ENCODE data around the gene GRK6.

Gene GRK6

DNA sequence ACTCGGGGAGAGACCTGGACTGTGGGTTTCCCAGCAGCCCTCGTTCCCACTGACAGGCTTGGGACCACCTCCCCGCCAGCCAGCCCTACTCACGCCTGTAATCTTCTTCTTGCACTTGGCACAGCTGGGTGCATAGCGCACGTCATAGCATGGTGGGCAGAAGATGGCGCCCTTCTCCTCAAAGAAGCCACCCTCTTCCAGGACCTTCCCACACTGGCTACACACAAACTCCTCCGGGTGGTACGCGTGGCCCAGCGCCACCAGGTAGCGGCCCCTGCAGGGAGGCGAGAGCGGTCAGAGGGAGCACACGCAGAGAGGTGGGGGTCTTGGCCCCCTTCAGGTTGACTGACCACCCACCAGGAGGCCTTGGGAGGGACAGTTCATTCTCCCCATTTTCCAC is 61.5 kb downstream of the GRK6 start:
- in situ Hi-C loops (cut with HindIII; ENCODE audit: low pct_unique_long_range_greater_than_20kb, low sequenced_read_pairs), result no loop called here
- no peak for DNase-seq (ENCODE audit: low read depth in 1 of 2, low spot score in 1 of 2)
- no peak for TF ChIP-seq JUND (IDR thresholded peaks at IDR 0.05; ENCODE audit: low read depth)

DNA sequence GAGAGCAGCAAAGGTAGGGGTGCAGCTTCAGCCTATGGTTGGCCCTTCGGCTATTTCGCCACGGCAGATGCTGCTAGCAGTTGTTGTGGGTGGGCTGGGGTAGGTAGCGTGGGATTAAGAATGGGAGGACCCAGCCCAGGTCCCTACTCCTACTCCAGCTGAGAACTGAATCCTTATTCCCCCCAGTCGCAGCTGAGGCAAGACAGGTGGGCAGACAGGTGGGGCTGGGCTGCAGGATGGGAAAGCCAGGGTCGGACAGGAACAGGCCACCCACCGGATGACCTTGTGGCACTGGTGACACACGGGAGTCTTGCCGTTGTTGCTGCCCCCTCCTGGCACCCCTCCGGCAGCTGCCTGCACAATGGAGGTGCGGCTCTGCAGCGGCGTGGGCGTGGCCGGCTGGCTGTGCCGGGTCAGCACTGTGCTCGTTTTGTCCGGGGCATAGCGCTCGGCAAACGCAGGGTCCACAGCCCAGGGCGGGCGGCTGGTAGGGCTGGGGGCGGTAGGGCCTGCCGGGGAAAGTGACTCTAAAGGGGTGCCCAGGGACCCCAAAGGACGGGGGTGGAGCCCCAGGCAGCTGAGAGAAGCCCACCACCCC is 62.7 kb downstream of the GRK6 start:
- in situ Hi-C loops (cut with HindIII; ENCODE audit: low pct_unique_long_range_greater_than_20kb, low sequenced_read_pairs), result no loop called here
- TF ChIP-seq JUND (IDR thresholded peaks at IDR 0.05; ENCODE audit: low read depth), result no peak
- no peak for DNase-seq (ENCODE audit: low read depth in 1 of 2, low spot score in 1 of 2)

DNA sequence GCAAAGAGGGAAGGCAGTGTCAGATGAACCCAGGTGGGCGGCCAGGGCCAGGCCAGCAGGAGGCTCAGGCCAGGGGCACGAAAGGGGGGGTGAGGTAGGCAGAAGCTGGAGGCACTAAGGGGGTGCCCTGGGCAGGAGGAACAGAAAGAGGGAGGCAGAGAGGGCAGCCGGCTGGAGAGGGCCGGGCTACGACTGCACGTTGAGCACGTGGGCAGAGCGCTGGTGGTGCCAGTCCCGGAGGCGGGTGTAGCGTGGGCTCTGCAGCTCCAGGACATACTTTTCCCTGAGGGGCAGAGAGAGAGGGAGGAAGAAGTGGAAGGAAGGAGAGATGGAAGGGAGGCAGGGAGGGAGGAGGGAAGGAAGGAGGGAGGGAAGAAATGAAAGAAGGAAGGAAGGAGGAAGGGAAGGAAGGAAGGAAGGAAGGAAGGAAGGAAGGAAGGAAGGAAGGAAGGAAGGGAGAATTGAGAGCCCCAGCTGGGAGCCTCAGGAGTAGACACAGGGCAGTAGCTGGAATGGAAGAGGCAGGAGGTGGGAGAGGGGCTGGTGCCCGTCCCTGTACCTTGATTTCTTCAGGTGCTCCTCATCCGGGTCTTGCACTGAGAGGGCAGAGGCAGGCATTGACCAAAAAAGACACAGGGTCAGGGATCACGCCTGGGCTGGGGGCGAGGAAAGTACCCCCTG is 64.0 kb downstream of the GRK6 start:
- in situ Hi-C loops (cut with HindIII; ENCODE audit: low pct_unique_long_range_greater_than_20kb, low sequenced_read_pairs), result no loop called here
- no peak for DNase-seq (ENCODE audit: low read depth in 1 of 2, low spot score in 1 of 2)
- no peak for TF ChIP-seq JUND (IDR thresholded peaks at IDR 0.05; ENCODE audit: low read depth)

DNA sequence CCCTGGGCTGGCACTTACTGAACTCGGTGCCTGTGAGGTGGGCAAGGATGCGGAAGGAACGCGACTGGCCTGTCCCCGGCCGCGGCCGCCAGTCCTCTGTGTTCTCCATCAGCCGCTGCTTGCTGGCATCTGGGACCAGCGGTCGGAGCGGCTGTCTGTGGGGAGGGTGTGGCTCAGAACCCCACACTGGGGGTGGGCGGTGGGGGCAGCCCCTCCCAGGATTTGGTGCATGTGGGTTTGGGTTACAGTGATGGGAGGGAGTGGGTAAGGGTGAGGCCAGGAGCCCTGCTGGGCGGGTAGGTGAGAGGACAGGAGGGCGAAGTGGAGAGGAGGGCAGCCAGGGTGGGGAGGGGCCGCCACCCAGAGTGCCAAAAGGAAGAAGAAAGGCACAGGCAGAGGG is 64.5 kb downstream of the GRK6 start:
- in situ Hi-C loops (cut with HindIII; ENCODE audit: low pct_unique_long_range_greater_than_20kb, low sequenced_read_pairs), result no loop called here
- DNase-seq (ENCODE audit: low read depth in 1 of 2, low spot score in 1 of 2), result no peak
- TF ChIP-seq JUND (IDR thresholded peaks at IDR 0.05; ENCODE audit: low read depth), result no peak

DNA sequence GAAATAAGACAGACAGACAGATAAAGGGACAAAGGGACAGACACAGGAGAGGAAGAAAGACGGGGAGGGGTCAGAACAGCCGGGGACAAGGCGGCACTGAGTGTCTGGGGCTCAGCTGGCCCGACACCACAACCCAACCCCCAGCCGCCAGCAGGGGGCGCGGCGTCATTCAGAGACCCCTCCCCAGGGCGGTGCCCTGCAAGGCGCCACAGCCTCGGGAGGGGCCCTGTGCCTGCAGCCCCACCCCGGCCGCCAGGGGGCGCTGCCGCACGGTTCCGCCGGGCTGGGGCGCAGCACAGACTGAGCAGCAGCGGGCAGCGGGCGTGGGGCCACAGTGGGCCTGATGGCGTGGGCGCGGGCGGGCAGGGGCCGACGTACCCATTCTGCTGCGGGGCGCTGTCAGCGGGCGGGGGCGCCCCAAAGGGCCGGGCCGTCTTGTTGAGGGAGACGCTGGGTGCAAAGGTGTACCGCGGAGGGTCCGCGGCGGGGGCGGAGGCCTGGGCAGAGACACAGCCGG is 65.0 kb downstream of the GRK6 start:
- TF ChIP-seq JUND (IDR thresholded peaks at IDR 0.05; ENCODE audit: low read depth), result no peak
- in situ Hi-C loops (cut with HindIII; ENCODE audit: low pct_unique_long_range_greater_than_20kb, low sequenced_read_pairs), result no loop called here
- peak in 1 of 2 experiments; percentile 37 for DNase-seq (ENCODE audit: low read depth in 1 of 2, low spot score in 1 of 2)

DNA sequence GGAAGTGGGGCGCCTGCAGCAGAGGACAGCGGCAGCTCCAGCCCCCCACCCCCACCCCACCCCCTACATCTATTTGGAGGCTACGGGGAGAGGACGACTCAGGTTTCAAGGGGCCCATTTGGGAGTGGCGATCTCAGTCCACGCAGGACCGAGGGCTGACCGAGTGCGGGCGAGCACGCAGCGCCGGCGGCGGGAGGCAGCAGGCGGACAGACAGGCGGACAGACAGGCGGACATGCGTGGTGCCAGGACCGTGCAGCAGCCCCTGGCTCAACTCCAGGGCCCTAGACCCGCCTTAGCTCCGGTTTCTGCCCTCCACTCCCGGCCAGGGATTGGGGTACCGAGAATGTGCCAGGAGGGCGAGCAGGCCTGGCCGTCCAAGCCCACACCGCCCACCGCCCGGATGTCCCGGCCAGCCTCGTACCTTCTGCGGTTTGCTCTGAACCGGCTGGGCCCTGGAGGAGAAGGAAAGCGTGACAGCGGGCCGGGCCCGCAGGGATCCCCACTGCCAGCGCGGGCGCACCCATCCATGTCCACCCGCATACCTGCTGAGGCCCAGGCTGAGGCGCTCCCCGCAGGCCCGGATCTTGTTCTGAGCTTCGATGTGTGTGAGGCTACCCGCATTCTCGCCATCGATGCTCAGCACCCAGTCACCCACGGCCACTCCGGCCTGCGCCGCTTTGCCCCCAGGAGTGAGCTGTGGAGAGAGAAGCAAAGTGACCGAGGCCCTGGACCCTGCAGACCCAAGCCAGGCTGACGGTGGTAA is 65.7 kb downstream of the GRK6 start:
- TF ChIP-seq JUND (IDR thresholded peaks at IDR 0.05; ENCODE audit: low read depth), result no peak
- DNase-seq (ENCODE audit: low read depth in 1 of 2, low spot score in 1 of 2), result no peak
- in situ Hi-C loops (cut with HindIII; ENCODE audit: low pct_unique_long_range_greater_than_20kb, low sequenced_read_pairs), result no loop called here
